Endothelial cell (in vitro differentiated cells): ENCODE data around the gene SYMPK. TPM values are rescaled to one million over a fixed set of nuclear protein-coding genes. Genes with fewer than 3 reads are reported as not detected.
A peak's percentile ranks its signal among the peaks of the same experiment; 100 is the strongest.

Source experiments
- DNase-seq: peaks from one replicate; pipeline ENCODE4 v3.0.0; 2021; ENCODE audit warnings: low spot score
- H3K27ac Mint-ChIP-seq: one replicate; pipeline ENCODE4 v1.8.0; 2021; ENCODE audit warnings: mixed read lengths, inconsistent platforms; ENCODE audit not compliant: unreplicated experiment
- H3K27me3 Mint-ChIP-seq: one replicate; pipeline ENCODE4 v1.8.0; 2021; ENCODE audit warnings: mild to moderate bottlenecking, moderate library complexity, mixed read lengths, inconsistent platforms; ENCODE audit not compliant: unreplicated experiment
- H3K36me3 Mint-ChIP-seq: one replicate; pipeline ENCODE4 v1.8.0; 2021; ENCODE audit warnings: mild to moderate bottlenecking, low read depth, mixed read lengths, inconsistent platforms; ENCODE audit not compliant: unreplicated experiment
- H3K4me1 Mint-ChIP-seq: one replicate; pipeline ENCODE4 v1.8.0; 2021; ENCODE audit warnings: mild to moderate bottlenecking, mixed read lengths, inconsistent platforms; ENCODE audit not compliant: unreplicated experiment
- H3K4me3 Mint-ChIP-seq: one replicate; pipeline ENCODE4 v1.8.0; 2021; ENCODE audit warnings: mild to moderate bottlenecking, mixed read lengths, inconsistent platforms; ENCODE audit not compliant: unreplicated experiment
- H3K9me3 Mint-ChIP-seq: one replicate; pipeline ENCODE4 v1.8.0; 2021; ENCODE audit warnings: mixed read lengths, inconsistent platforms; ENCODE audit not compliant: unreplicated experiment
- total RNA-seq: library from RNA; stranded (reverse); fragmentation: NEBNext Ultra II Directional; extraction: Animal tissue kit (Norgen Biotek cat#: 25700); gene quantifications from one replicate; pipeline ENCODE4 v1.2.1, GENCODE V29; 2021; ENCODE audit not compliant: unreplicated experiment
- TF ChIP-seq, protein P1 (sequence below): fragments of 200-600 bp; sonication (generic); IDR thresholded peaks from one replicate; pipeline ENCODE4 v1.5.0; 2021; ENCODE audit warnings: antibody characterized with exemption; ENCODE audit not compliant: unreplicated experiment

Gene SYMPK
- total RNA-seq, 1 donor from 2014 or later: 70.7 TPM

DNA sequence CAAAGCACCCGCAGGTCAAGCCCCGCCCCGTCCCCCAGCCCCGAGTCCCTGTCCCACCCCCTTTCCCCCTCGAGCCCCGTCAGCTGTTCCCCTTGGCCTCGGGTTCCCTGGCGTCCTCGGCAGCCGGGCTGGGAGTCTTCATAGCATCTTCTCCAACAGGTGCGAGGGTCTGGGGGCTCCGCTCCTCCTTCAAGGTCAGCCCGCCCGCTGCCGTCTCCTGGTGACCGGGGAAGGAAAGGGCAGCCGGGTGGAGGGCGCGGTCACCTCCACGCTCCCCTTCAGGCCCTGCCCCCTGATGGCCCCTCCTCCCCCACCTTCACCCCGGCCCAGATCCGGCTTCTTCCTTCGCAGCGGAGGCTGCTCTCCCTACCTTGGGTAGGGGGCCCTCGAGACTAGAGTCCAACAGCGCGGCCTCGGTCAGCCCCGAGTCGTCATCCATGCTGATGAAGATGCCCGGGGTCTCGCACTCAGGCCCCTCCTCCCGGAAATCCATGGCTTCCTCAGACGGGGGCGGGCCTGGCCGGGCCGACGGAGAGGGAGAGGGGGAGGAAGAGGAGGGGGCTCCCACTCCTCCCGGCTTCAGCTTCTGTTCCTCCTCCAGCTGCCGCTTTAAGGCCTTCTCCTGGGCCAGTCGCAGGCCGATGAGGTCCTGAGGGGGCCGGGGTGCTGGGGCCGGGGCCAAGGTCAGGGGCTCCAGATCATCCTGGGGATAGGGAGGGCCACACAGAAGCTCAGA lies 47.3 kb downstream of the SYMPK start:
- DNase-seq: peak; percentile 85
- Mint-ChIP-seq H3K27ac (peak overlapping the region; percentile 81), H3K9me3 (no peaks in the 10 kb centered on the region), H3K27me3 (peaks cover 13% of the 10 kb centered on the region), H3K4me1 (no peaks in the 10 kb centered on the region), H3K36me3 (peaks cover 6% of the 10 kb centered on the region), H3K4me3 (peak overlapping the region; percentile 91)
- TF ChIP-seq, protein P1, sequence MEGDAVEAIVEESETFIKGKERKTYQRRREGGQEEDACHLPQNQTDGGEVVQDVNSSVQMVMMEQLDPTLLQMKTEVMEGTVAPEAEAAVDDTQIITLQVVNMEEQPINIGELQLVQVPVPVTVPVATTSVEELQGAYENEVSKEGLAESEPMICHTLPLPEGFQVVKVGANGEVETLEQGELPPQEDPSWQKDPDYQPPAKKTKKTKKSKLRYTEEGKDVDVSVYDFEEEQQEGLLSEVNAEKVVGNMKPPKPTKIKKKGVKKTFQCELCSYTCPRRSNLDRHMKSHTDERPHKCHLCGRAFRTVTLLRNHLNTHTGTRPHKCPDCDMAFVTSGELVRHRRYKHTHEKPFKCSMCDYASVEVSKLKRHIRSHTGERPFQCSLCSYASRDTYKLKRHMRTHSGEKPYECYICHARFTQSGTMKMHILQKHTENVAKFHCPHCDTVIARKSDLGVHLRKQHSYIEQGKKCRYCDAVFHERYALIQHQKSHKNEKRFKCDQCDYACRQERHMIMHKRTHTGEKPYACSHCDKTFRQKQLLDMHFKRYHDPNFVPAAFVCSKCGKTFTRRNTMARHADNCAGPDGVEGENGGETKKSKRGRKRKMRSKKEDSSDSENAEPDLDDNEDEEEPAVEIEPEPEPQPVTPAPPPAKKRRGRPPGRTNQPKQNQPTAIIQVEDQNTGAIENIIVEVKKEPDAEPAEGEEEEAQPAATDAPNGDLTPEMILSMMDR: no peak

DNA sequence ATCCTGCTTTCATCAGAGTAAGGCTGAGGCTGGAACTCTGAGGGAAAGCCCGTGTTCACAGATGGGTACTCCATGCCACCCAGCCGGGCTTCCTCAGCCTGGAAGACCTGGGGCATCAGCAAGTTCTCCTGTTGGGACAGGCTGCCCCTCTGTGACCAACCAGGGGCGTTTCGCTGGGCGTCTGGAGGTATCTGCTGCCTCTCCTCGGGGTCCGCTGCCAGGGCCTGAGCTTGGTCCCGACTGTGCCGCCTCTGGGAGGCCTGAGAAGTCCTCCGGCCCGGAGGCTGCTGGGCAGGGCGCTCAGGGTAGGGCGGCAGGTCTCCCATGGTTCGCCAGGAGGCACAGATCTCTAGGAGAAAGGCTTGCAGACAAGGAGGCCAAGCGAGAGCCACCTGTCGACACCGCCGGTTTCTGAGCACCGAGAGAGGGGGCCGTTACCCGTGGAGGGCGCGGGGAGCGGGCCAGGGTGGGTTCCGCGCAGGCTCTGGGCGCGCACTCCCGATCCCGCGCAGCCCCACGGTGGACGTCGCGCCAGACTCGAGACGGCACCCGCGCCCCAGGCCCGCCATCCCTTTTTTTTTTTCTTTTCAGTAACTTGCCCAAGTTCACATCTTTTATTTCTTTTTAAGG lies 48.0 kb downstream of the SYMPK start, which contains the start of gene RSPH6A:
RSPH6A (minus strand) TSS at position 458 of the 630 bp plus-strand sequence; CDS start at position 326, 132 bp downstream.
- peak; percentile 28 for DNase-seq
- Mint-ChIP-seq H3K4me3 (peak within 1 kb of the TSS; percentile 91), H3K27me3 (peaks cover 11% of the 10 kb centered on the region), H3K36me3 (peaks cover 6% of the 10 kb centered on the region), H3K9me3 (no peaks in the 10 kb centered on the region), H3K4me1 (no peaks in the 10 kb centered on the region), H3K27ac (peak within 1 kb of the TSS; percentile 81)
- TF ChIP-seq, protein P1: no peak

DNA sequence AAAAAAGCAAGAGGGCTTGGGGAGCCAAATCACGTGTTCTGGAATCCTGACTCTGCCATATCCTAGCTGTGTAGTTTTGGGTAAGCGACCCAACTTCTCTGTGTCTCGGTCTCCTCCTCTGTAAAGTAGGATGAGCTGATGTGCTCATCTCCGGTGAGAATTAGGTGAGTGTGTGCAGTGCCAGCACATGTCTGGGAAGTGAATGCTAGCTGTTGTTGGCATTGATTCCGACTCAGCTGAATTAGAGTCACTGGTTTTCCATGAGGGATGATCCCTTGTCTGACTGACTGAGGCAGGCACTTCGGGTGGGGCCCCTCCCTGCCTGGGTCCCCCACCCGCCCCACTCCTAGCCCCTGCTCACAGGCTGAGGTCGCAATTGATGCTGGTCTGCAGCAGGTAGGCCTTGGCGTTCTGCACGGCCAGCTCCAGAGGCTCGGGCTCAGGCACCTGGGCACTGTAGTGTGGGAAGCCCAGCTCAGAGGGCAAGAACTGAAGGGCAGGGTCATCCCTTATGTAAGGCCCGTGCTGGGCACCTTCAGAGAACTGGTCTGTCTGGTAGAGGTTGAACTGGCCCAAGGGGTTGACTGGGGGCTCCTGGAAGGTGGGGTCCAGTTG lies 48.7 kb downstream of the SYMPK start:
- no peaks in the 10 kb centered on the region for H3K9me3 Mint-ChIP-seq
- TF ChIP-seq, protein P1: no peak
- H3K4me1 Mint-ChIP-seq: no peaks in the 10 kb centered on the region
- DNase-seq: no peak
- no peak overlapping the region for H3K27ac Mint-ChIP-seq
- peak overlapping the region; percentile 91 for H3K4me3 Mint-ChIP-seq
- H3K36me3 Mint-ChIP-seq: peaks cover 6% of the 10 kb centered on the region
- H3K27me3 Mint-ChIP-seq: peaks cover 11% of the 10 kb centered on the region

DNA sequence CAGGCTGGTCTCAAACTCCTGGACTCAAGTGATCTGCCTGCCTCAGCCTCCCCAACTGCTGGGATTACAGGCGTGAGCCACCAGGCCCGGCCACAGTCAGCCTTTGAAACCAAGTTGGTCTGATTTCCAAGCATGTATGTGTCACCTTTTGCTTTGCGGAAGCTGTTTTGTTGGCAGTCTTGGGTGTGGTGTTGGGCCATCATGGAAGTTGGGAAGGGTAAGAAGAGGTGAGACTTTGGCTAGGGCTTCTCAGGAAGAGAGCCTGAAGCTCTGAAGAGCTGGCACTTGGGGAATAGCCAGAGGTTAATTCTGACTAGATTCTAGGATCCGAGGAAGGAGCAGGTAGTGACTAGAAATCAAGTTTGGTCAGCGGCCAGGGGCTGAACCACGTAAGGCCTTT lies 50.6 kb downstream of the SYMPK start:
- peak overlapping the region; percentile 40 for H3K4me3 Mint-ChIP-seq
- DNase-seq: no peak
- peaks cover 11% of the 10 kb centered on the region for H3K27me3 Mint-ChIP-seq
- H3K27ac Mint-ChIP-seq: no peak overlapping the region
- no peaks in the 10 kb centered on the region for H3K4me1 Mint-ChIP-seq
- H3K36me3 Mint-ChIP-seq: peaks cover 6% of the 10 kb centered on the region
- TF ChIP-seq, protein P1: no peak
- H3K9me3 Mint-ChIP-seq: no peaks in the 10 kb centered on the region
